PC-9 (cell line): ENCODE data around the gene ADCY4.

Source experiments
- EZH2 ChIP-seq: fragments of 200-600 bp; sonication (generic); IDR thresholded peaks from 2 replicates; pipeline ENCODE4 v1.8.0; 2017; ENCODE audit warnings: antibody characterized with exemption, low read depth
- TF ChIP-seq, protein P1 (sequence below): fragments of 200-600 bp; sonication (generic); conservative IDR thresholded peaks from 2 replicates; pipeline ENCODE4 v1.6.1; 2017; ENCODE audit warnings: mixed run types, antibody characterized with exemption, mild to moderate bottlenecking, moderate library complexity

DNA sequence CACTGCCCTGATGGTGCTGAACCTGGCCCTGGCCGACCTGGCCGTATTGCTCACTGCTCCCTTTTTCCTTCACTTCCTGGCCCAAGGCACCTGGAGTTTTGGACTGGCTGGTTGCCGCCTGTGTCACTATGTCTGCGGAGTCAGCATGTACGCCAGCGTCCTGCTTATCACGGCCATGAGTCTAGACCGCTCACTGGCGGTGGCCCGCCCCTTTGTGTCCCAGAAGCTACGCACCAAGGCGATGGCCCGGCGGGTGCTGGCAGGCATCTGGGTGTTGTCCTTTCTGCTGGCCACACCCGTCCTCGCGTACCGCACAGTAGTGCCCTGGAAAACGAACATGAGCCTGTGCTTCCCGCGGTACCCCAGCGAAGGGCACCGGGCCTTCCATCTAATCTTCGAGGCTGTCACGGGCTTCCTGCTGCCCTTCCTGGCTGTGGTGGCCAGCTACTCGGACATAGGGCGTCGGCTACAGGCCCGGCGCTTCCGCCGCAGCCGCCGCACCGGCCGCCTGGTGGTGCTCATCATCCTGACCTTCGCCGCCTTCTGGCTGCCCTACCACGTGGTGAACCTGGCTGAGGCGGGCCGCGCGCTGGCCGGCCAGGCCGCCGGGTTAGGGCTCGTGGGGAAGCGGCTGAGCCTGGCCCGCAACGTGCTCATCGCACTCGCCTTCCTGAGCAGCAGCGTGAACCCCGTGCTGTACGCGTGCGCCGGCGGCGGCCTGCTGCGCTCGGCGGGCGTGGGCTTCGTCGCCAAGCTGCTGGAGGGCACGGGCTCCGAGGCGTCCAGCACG, 18.9 kb downstream of the ADCY4 start:
- TF ChIP-seq, protein P1, sequence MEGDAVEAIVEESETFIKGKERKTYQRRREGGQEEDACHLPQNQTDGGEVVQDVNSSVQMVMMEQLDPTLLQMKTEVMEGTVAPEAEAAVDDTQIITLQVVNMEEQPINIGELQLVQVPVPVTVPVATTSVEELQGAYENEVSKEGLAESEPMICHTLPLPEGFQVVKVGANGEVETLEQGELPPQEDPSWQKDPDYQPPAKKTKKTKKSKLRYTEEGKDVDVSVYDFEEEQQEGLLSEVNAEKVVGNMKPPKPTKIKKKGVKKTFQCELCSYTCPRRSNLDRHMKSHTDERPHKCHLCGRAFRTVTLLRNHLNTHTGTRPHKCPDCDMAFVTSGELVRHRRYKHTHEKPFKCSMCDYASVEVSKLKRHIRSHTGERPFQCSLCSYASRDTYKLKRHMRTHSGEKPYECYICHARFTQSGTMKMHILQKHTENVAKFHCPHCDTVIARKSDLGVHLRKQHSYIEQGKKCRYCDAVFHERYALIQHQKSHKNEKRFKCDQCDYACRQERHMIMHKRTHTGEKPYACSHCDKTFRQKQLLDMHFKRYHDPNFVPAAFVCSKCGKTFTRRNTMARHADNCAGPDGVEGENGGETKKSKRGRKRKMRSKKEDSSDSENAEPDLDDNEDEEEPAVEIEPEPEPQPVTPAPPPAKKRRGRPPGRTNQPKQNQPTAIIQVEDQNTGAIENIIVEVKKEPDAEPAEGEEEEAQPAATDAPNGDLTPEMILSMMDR = no peak
- no peak for TF ChIP-seq EZH2
